HepG2 (cell line): Measurements from ENCODE around the gene CTNND2. TPM values are rescaled to one million over a fixed set of nuclear protein-coding genes. Genes with fewer than 3 reads are reported as not detected.

ENCODE experiments used
- ATAC-seq: fragments of 200-7000 bp; cut with Tn5 transposase; 3 replicates; pipeline ENCODE4 v1.9.1; 2020; ENCODE audit warnings: mild to moderate bottlenecking, moderate library complexity
- BruUV-seq: library from RNA; stranded (reverse); fragments of 400-500 nt; replicated peaks from 2 replicates; lab custom pipeline; 2021; lab: Mats Ljungman, UMichigan
- CTCF ChIA-PET: fragments of 300-600 bp; formaldehyde crosslinking; extraction: SDS; loops from one replicate; lab custom pipeline; 2021; ENCODE audit warnings: low total read pairs, inconsistent platforms, low intra/inter-chr PET ratio; lab: Yijun Ruan, JAX
- POLR2A ChIA-PET: fragments of 350-600 bp; sonication (Branson Sonifier 250); formaldehyde crosslinking; loops from one replicate; lab custom pipeline; 2020; ENCODE audit warnings: antibody characterized with exemption, inconsistent platforms; lab: Yijun Ruan, JAX
- DNase-seq: peaks from one replicate; pipeline ENCODE4 v3.0.0-alpha.2; 2015; ENCODE audit warnings: low spot score
- FAIRE-seq: peaks from 3 replicates; lab custom pipeline; 2011; peaks lifted over from hg19 to GRCh38; lab: Jason Lieb, UNC
- H2AFZ ChIP-seq: one replicate; pipeline ENCODE4 v1.6.1; 2011; ENCODE audit warnings: low read length, inconsistent platforms
- H3K27ac ChIP-seq: fragments of 300-600 bp; 3 replicates; pipeline ENCODE4 v1.8.0; 2011; ENCODE audit warnings: mixed run types, mild to moderate bottlenecking, mixed read lengths, low read length, inconsistent platforms; ENCODE audit not compliant: insufficient read depth; ENCODE audit errors: extremely low read length
- H3K27me3 ChIP-seq, 2 experiments: fragments of 200-600 bp in 1 of 2; 2 replicates in 1 of 2; 3 replicates in 1 of 2; pipeline versions ENCODE4 v1.6.0 to v1.8.0; 2011; ENCODE audit warnings: low read length in 2 of 2, mild to moderate bottlenecking in 2 of 2, moderate library complexity in 2 of 2, inconsistent platforms in 1 of 2; ENCODE audit not compliant: insufficient read depth in 2 of 2, control insufficient read depth in 1 of 2
- H3K36me3 ChIP-seq, 2 experiments: fragments of 200-600 bp in 1 of 2; replicated peaks in 1 of 2; 2 replicates in 1 of 2; 3 replicates in 1 of 2; pipeline versions ENCODE4 v1.5.1 to v1.8.0; 2011; ENCODE audit warnings: low read length in 2 of 2, inconsistent platforms in 1 of 2; ENCODE audit not compliant: insufficient read depth in 2 of 2, control insufficient read depth in 1 of 2
- H3K4me1 ChIP-seq: 2 replicates; pipeline ENCODE4 v1.5.1; 2012; ENCODE audit warnings: low read length, inconsistent platforms; ENCODE audit not compliant: insufficient read depth
- H3K4me2 ChIP-seq: 2 replicates; pipeline ENCODE4 v1.6.0; 2011; ENCODE audit warnings: low read depth, low read length, inconsistent platforms
- H3K4me3 ChIP-seq, 3 experiments: fragments of 200-600 bp in 1 of 3; sonication (generic), shearing (Covaris generic) in 1 of 3; replicated peaks in 1 of 3; 2 replicates each; pipeline ENCODE4 v1.5.1; 2011 to 2016; ENCODE audit warnings: low read length in 3 of 3, inconsistent platforms in 2 of 3, low read depth in 2 of 3, mild to moderate bottlenecking in 2 of 3, control low read depth in 1 of 3, mixed read lengths in 1 of 3; ENCODE audit not compliant: insufficient read depth in 1 of 3
- H3K79me2 ChIP-seq: one replicate; pipeline ENCODE4 v1.6.1; 2011; ENCODE audit warnings: low read length, inconsistent platforms; ENCODE audit not compliant: insufficient read depth
- H3K9ac ChIP-seq: 2 replicates; pipeline ENCODE4 v1.6.0; 2011; ENCODE audit warnings: mild to moderate bottlenecking, low read depth, low read length, inconsistent platforms; ENCODE audit not compliant: insufficient read depth
- H3K9me3 ChIP-seq: 2 replicates; pipeline ENCODE4 v1.5.1; 2012; ENCODE audit warnings: mild to moderate bottlenecking, low read length
- H4K20me1 ChIP-seq: 2 replicates; pipeline ENCODE4 v1.6.0; 2011; ENCODE audit warnings: inconsistent platforms, mild to moderate bottlenecking, low read length, moderate library complexity; ENCODE audit not compliant: insufficient read depth
- CEBPB ChIP-seq: IDR thresholded peaks from 2 replicates; pipeline ENCODE4 v1.6.1; 2011; ENCODE audit warnings: low read depth, low read length, improper control_type of control experiment, borderline replicate concordance
- DNMT3B ChIP-seq: conservative IDR thresholded peaks from 2 replicates; pipeline ENCODE4 v1.6.1; 2016; ENCODE audit warnings: missing biosample characterization, control low read depth
- IRF2 ChIP-seq: IDR thresholded peaks from 2 replicates; pipeline ENCODE4 v1.6.1; 2018; ENCODE audit warnings: missing genetic modification reagents, missing compliant biosample characterization
- RELA ChIP-seq: sonication (generic); formaldehyde crosslinking; IDR thresholded peaks from 2 replicates; pipeline ENCODE4 v1.4.0; 2020; ENCODE audit warnings: missing genetic modification reagents
- SMARCC2 ChIP-seq: fragments of 450-650 bp; IDR thresholded peaks from 2 replicates; pipeline ENCODE4 v1.6.1; 2017; ENCODE audit warnings: antibody characterized with exemption, mild to moderate bottlenecking
- ZNF136 ChIP-seq: sonication (generic); formaldehyde crosslinking; IDR thresholded peaks from 2 replicates; pipeline ENCODE4 v1.8.1; 2022; ENCODE audit warnings: low read depth, mild to moderate bottlenecking, moderate library complexity, missing genetic modification reagents
- ZNF264 ChIP-seq: sonication (generic); formaldehyde crosslinking; IDR thresholded peaks from 2 replicates; pipeline ENCODE4 v1.4.0; 2020; ENCODE audit warnings: missing genetic modification reagents
- ZNF441 ChIP-seq: sonication (generic); formaldehyde crosslinking; IDR thresholded peaks from 2 replicates; pipeline ENCODE4 v1.7.0; 2021; ENCODE audit warnings: missing genetic modification reagents, borderline replicate concordance
- ZNF550 ChIP-seq: sonication (generic); formaldehyde crosslinking; IDR thresholded peaks from 2 replicates; pipeline ENCODE4 v1.4.0; 2020; ENCODE audit warnings: mild to moderate bottlenecking, missing genetic modification reagents, borderline replicate concordance
- in situ Hi-C: cut with HindIII; loops from 2 replicates; pipeline ENCODE4 v1.10.0; 2017; ENCODE audit warnings: low pct_unique_long_range_greater_than_20kb; ENCODE audit not compliant: extremely low pct_ligation_motif_present
- intact Hi-C: fragments of 100-400 bp; cut with micrococcal nuclease; formaldehyde crosslinking; loops from one replicate; pipeline ENCODE4 v1.10.0; 2022; ENCODE audit not compliant: unreplicated experiment
- polyA plus RNA-seq, 8 experiments: library from polyadenylated mRNA; depleted of rRNA in 3 of 8; stranded (reverse) in 7 of 8; unstranded in 1 of 8; fragments of >200 nt; fragmentation: Illumina TruSeq in 4 of 8; extraction: Trizol in 4 of 8; gene quantifications; 2 replicates each; pipeline versions ENCODE4 v1.2.1 to v1.2.3, GENCODE V29; 2011 to 2016; ENCODE audit warnings: low read depth in 4 of 8, missing spikeins in 1 of 8, mixed read lengths in 1 of 8; ENCODE audit not compliant: insufficient read depth in 1 of 8
- total RNA-seq, 5 experiments: library from RNA; depleted of rRNA; stranded (reverse); fragments of >200 nt; fragmentation: Illumina TruSeq; extraction: Trizol; gene quantifications; 2 replicates each; pipeline ENCODE4 v1.2.3, GENCODE V29; 2016; ENCODE audit warnings: low read depth in 1 of 5
- TF ChIP-seq, protein P1 (sequence below): sonication (generic); formaldehyde crosslinking; IDR thresholded peaks from 2 replicates; pipeline ENCODE4 v1.4.0; 2020; ENCODE audit warnings: mild to moderate bottlenecking, low read depth, missing genetic modification reagents
- TF ChIP-seq, protein P2 (sequence below): sonication (generic); formaldehyde crosslinking; IDR thresholded peaks from 2 replicates; pipeline ENCODE4 v1.8.1; 2023; ENCODE audit warnings: missing genetic modification reagents, mild to moderate bottlenecking, borderline replicate concordance
- TF ChIP-seq, protein P3 (sequence below): sonication (generic); formaldehyde crosslinking; IDR thresholded peaks from 2 replicates; pipeline ENCODE4 v1.8.1; 2023; ENCODE audit warnings: mild to moderate bottlenecking, missing genetic modification reagents
- TF ChIP-seq, protein P4 (sequence below): sonication (generic); formaldehyde crosslinking; IDR thresholded peaks from 2 replicates; pipeline ENCODE4 v1.4.0; 2020; ENCODE audit warnings: mild to moderate bottlenecking, missing genetic modification reagents
- TF ChIP-seq, protein P5 (sequence below): sonication (generic); formaldehyde crosslinking; IDR thresholded peaks from 2 replicates; pipeline ENCODE4 v1.5.0; 2020; ENCODE audit warnings: mild to moderate bottlenecking, missing genetic modification reagents
- TF ChIP-seq, protein P6 (sequence below): sonication (generic); formaldehyde crosslinking; IDR thresholded peaks from 2 replicates; pipeline ENCODE4 v1.4.0; 2020; ENCODE audit warnings: missing genetic modification reagents

CTNND2 gene
- total and polyA plus RNA-seq, 2 of the 13 experiments (the other 11 are each of a cell fraction or from before 2014, with no cell fraction given), result not detected

DNA sequence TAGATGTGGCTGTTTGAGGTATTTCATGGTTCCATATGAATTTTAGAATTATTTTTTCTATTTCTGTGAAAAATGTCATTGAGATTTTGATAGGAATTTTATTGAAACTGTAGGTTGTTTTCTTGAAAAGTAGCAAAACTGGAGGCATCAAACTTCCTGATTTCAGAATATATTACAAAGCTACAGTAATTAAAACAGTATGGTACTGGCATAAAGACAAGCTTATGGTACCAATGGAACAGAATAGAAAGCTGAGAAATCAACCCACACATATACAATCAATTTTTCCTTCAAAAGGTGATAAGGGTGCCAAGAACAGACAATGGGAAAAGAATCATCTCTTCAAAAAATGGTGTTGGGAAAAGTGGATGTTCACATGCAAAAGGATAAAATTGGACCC lies 945.5 kb downstream of the CTNND2 start:
- ChIA-PET CTCF (no interaction called here), POLR2A (no interaction called here)
- Histone ChIP-seq H3K79me2 (no peaks in the 10 kb centered on the region), H3K9me3 (peaks cover 9% of the 10 kb centered on the region; the same call in 1 of the 2 replicates), H3K4me1 (no peaks in the 10 kb centered on the region; the same call in 1 of the 2 replicates), H2AFZ (no peak overlapping the region), H4K20me1 (no peaks in the 10 kb centered on the region), H3K9ac (no peak overlapping the region), H3K4me2 (no peak overlapping the region), H3K4me3 (no peak overlapping the region), H3K27ac (no peak overlapping the region), H3K27me3 (no peaks in the 10 kb centered on the region; a peak in 1 of 5 replicates), H3K36me3 (no peaks in the 10 kb centered on the region)
- ATAC-seq, result no peak
- in situ Hi-C loops (no loop called here), intact Hi-C loops (no loop called here)
- no peak for FAIRE-seq
- BruUV-seq, result no TSS peak
- DNase-seq, result no peak
- TF ChIP-seq DNMT3B (CRISPR knock-in tag), result no peak
- TF ChIP-seq ZNF264 (CRISPR knock-in tag), result no peak
- TF ChIP-seq SMARCC2, result no peak
- TF ChIP-seq ZNF136 (CRISPR knock-in tag), result no peak
- TF ChIP-seq, protein P1, sequence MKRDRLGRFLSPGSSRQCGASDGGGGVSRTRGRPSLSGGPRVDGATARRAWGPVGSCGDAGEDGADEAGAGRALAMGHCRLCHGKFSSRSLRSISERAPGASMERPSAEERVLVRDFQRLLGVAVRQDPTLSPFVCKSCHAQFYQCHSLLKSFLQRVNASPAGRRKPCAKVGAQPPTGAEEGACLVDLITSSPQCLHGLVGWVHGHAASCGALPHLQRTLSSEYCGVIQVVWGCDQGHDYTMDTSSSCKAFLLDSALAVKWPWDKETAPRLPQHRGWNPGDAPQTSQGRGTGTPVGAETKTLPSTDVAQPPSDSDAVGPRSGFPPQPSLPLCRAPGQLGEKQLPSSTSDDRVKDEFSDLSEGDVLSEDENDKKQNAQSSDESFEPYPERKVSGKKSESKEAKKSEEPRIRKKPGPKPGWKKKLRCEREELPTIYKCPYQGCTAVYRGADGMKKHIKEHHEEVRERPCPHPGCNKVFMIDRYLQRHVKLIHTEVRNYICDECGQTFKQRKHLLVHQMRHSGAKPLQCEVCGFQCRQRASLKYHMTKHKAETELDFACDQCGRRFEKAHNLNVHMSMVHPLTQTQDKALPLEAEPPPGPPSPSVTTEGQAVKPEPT (CRISPR knock-in tag), result no peak
- TF ChIP-seq RELA (CRISPR knock-in tag), result no peak
- TF ChIP-seq, protein P2, sequence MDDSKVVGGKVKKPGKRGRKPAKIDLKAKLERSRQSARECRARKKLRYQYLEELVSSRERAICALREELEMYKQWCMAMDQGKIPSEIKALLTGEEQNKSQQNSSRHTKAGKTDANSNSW (CRISPR knock-in tag), result no peak
- TF ChIP-seq, protein P3, sequence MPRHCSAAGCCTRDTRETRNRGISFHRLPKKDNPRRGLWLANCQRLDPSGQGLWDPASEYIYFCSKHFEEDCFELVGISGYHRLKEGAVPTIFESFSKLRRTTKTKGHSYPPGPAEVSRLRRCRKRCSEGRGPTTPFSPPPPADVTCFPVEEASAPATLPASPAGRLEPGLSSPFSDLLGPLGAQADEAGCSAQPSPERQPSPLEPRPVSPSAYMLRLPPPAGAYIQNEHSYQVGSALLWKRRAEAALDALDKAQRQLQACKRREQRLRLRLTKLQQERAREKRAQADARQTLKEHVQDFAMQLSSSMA (CRISPR knock-in tag), result no peak
- no peak for TF ChIP-seq ZNF441 (CRISPR knock-in tag)
- no peak for TF ChIP-seq CEBPB
- TF ChIP-seq IRF2 (CRISPR knock-in tag), result no peak
- TF ChIP-seq ZNF550 (CRISPR knock-in tag), result no peak
- TF ChIP-seq, protein P4, sequence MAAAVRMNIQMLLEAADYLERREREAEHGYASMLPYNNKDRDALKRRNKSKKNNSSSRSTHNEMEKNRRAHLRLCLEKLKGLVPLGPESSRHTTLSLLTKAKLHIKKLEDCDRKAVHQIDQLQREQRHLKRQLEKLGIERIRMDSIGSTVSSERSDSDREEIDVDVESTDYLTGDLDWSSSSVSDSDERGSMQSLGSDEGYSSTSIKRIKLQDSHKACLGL (CRISPR knock-in tag), result no peak
- TF ChIP-seq, protein P5, sequence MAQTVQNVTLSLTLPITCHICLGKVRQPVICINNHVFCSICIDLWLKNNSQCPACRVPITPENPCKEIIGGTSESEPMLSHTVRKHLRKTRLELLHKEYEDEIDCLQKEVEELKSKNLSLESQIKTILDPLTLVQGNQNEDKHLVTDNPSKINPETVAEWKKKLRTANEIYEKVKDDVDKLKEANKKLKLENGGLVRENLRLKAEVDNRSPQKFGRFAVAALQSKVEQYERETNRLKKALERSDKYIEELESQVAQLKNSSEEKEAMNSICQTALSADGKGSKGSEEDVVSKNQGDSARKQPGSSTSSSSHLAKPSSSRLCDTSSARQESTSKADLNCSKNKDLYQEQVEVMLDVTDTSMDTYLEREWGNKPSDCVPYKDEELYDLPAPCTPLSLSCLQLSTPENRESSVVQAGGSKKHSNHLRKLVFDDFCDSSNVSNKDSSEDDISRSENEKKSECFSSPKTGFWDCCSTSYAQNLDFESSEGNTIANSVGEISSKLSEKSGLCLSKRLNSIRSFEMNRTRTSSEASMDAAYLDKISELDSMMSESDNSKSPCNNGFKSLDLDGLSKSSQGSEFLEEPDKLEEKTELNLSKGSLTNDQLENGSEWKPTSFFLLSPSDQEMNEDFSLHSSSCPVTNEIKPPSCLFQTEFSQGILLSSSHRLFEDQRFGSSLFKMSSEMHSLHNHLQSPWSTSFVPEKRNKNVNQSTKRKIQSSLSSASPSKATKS, result no peak
- TF ChIP-seq, protein P6, sequence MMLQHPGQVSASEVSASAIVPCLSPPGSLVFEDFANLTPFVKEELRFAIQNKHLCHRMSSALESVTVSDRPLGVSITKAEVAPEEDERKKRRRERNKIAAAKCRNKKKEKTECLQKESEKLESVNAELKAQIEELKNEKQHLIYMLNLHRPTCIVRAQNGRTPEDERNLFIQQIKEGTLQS (CRISPR knock-in tag), result no peak
